Measurements from ENCODE around the gene TMIGD3. TPM values are rescaled to one million over a fixed set of nuclear protein-coding genes. Genes with fewer than 3 reads are reported as not detected.

Gene TMIGD3
- polyA plus RNA-seq, 1 donor (not counting 4 experiments of a cell fraction or from before 2014, with no cell fraction given) = not detected

- dilution Hi-C loops (cut with MboI; ENCODE audit: extremely low pct_ligation_motif_present, low sequenced_read_pairs) = no loop called here
- Histone ChIP-seq H2AFZ (ENCODE audit: control insufficient read depth, low read length) (no peak overlapping the region), H3K9me3 (ENCODE audit: control insufficient read depth, low read depth, low read length) (no peaks in the 10 kb centered on the region), H3K27ac (ENCODE audit: control insufficient read depth, insufficient read depth, low read length) (no peak overlapping the region), H4K20me1 (ENCODE audit: control insufficient read depth, extremely low read depth, insufficient read depth, low read length) (no peaks in the 10 kb centered on the region), H3K4me1 (ENCODE audit: control insufficient read depth, extremely low read depth, insufficient read depth, low read length) (peaks cover 14% of the 10 kb centered on the region), H3K9ac (ENCODE audit: control insufficient read depth, extremely low read depth, insufficient read depth, low read length) (no peak overlapping the region), H3K79me2 (ENCODE audit: control insufficient read depth, insufficient read depth, low read length) (no peaks in the 10 kb centered on the region), H3K4me3 (ENCODE audit: control insufficient read depth in 2 of 3, extremely low read depth in 1 of 3, insufficient read depth in 2 of 3, low read depth in 1 of 3, low read length in 3 of 3) (no peak overlapping the region), H3K27me3 (ENCODE audit: control insufficient read depth, extremely low read depth, insufficient read depth, low read length) (peaks cover 13% of the 10 kb centered on the region), H3K9me1 (ENCODE audit: control insufficient read depth, extremely low read depth, insufficient read depth, low read length) (no peaks in the 10 kb centered on the region), H3K36me3 (ENCODE audit: control insufficient read depth in 2 of 2, extremely low read depth in 1 of 2, insufficient read depth in 2 of 2, low read length in 2 of 2) (no peaks in the 10 kb centered on the region), H3K4me2 (ENCODE audit: control insufficient read depth, extremely low read depth, insufficient read depth, low read depth, low read length) (no peak overlapping the region)
- DNase-seq (ENCODE audit: low read depth, low spot score) = no peak
- TF ChIP-seq CTCF (optimal IDR thresholded peaks at IDR 0.05 in 1 of 3, IDR thresholded peaks at IDR 0.05 in 1 of 3, conservative IDR thresholded peaks at IDR 0.05 in 1 of 3; ENCODE audit: extremely low read depth in 1 of 3, insufficient read depth in 2 of 3, low read length in 3 of 3) (no peak), EZH2 (IDR thresholded peaks at IDR 0.05; ENCODE audit: low read length) (no peak)
- no peak for FAIRE-seq
Observed at GRCh38 chr1:111505641-111506119, 2.2 kb upstream of the TMIGD3 start.

GRCh38 chr1:111504097-111504496 is 664 bp upstream of the TMIGD3 start:
- FAIRE-seq = no peak

More at GRCh38 chr1:111504097-111504496, 664 bp upstream of the TMIGD3 start:
- TF ChIP-seq EZH2 (IDR thresholded peaks at IDR 0.05; ENCODE audit: low read length) = no peak
- no peak for TF ChIP-seq CTCF (optimal IDR thresholded peaks at IDR 0.05 in 1 of 3, IDR thresholded peaks at IDR 0.05 in 1 of 3, conservative IDR thresholded peaks at IDR 0.05 in 1 of 3; ENCODE audit: extremely low read depth in 1 of 3, insufficient read depth in 2 of 3, low read length in 3 of 3)
- Histone ChIP-seq H3K9me3 (ENCODE audit: control insufficient read depth, low read depth, low read length) (no peaks in the 10 kb centered on the region), H2AFZ (ENCODE audit: control insufficient read depth, low read length) (no peak overlapping the region), H3K27me3 (ENCODE audit: control insufficient read depth, extremely low read depth, insufficient read depth, low read length) (peaks cover 13% of the 10 kb centered on the region), H3K27ac (ENCODE audit: control insufficient read depth, insufficient read depth, low read length) (no peak overlapping the region), H3K4me2 (ENCODE audit: control insufficient read depth, extremely low read depth, insufficient read depth, low read depth, low read length) (no peak overlapping the region), H3K9me1 (ENCODE audit: control insufficient read depth, extremely low read depth, insufficient read depth, low read length) (no peaks in the 10 kb centered on the region), H4K20me1 (ENCODE audit: control insufficient read depth, extremely low read depth, insufficient read depth, low read length) (no peaks in the 10 kb centered on the region), H3K4me3 (ENCODE audit: control insufficient read depth in 2 of 3, extremely low read depth in 1 of 3, insufficient read depth in 2 of 3, low read depth in 1 of 3, low read length in 3 of 3) (no peak overlapping the region), H3K79me2 (ENCODE audit: control insufficient read depth, insufficient read depth, low read length) (no peaks in the 10 kb centered on the region), H3K36me3 (ENCODE audit: control insufficient read depth in 2 of 2, extremely low read depth in 1 of 2, insufficient read depth in 2 of 2, low read length in 2 of 2) (no peaks in the 10 kb centered on the region), H3K4me1 (ENCODE audit: control insufficient read depth, extremely low read depth, insufficient read depth, low read length) (peaks cover 14% of the 10 kb centered on the region), H3K9ac (ENCODE audit: control insufficient read depth, extremely low read depth, insufficient read depth, low read length) (no peak overlapping the region)
- dilution Hi-C loops (cut with MboI; ENCODE audit: extremely low pct_ligation_motif_present, low sequenced_read_pairs) = no loop called here
- DNase-seq (ENCODE audit: low read depth, low spot score) = no peak
